HepG2 (cell line): ENCODE measurements around the gene NOXRED1. TPM values are rescaled to one million over a fixed set of nuclear protein-coding genes. Genes with fewer than 3 reads are reported as not detected.

ENCODE experiments used
- AHR ChIP-seq: IDR thresholded peaks from 2 replicates; pipeline ENCODE4 v1.6.1; 2018; ENCODE audit warnings: missing genetic modification reagents, missing compliant biosample characterization
- ATM ChIP-seq: fragments of 450-650 bp; IDR thresholded peaks from 2 replicates; pipeline ENCODE4 v1.7.1; 2017; ENCODE audit warnings: mild to moderate bottlenecking, borderline replicate concordance
- CAMTA2 ChIP-seq: sonication (generic); formaldehyde crosslinking; IDR thresholded peaks from 2 replicates; pipeline ENCODE4 v1.4.0; 2020; ENCODE audit warnings: mild to moderate bottlenecking, missing genetic modification reagents, borderline replicate concordance
- FOXK1 ChIP-seq: sonication (generic); formaldehyde crosslinking; IDR thresholded peaks from 2 replicates; pipeline ENCODE4 v1.4.0; 2020; ENCODE audit warnings: low read depth, missing genetic modification reagents, borderline replicate concordance
- FOXM1 ChIP-seq: sonication (generic); formaldehyde crosslinking; IDR thresholded peaks from 2 replicates; pipeline ENCODE4 v1.5.0; 2020; ENCODE audit warnings: missing genetic modification reagents
- GATAD1 ChIP-seq: IDR thresholded peaks from 2 replicates; pipeline ENCODE4 v1.6.1; 2016; ENCODE audit warnings: missing genetic modification reagents, missing compliant biosample characterization
- HNF4G ChIP-seq, 2 experiments: sonication (generic) in 1 of 2; formaldehyde crosslinking in 1 of 2; IDR thresholded peaks; 2 replicates each; pipeline versions ENCODE4 v1.4.0 to v1.6.1; 2011 to 2020; ENCODE audit warnings: borderline replicate concordance in 2 of 2, low read depth in 2 of 2, mild to moderate bottlenecking in 2 of 2, low read length in 1 of 2, missing genetic modification reagents in 1 of 2, moderate library complexity in 1 of 2
- LBX2 ChIP-seq: sonication (generic); formaldehyde crosslinking; IDR thresholded peaks from 2 replicates; pipeline ENCODE4 v1.5.0; 2020; ENCODE audit warnings: missing genetic modification reagents, mild to moderate bottlenecking, borderline replicate concordance
- MAFK ChIP-seq, 2 experiments: IDR thresholded peaks in 1 of 2; conservative IDR thresholded peaks in 1 of 2; 2 replicates each; pipeline ENCODE4 v1.6.1; 2011; ENCODE audit warnings: improper control_type of control experiment in 2 of 2, low read length in 2 of 2
- MED1 ChIP-seq: sonication (generic); formaldehyde crosslinking; IDR thresholded peaks from 2 replicates; pipeline ENCODE4 v1.4.0; 2020; ENCODE audit warnings: missing genetic modification reagents
- MED8 ChIP-seq: sonication (generic); formaldehyde crosslinking; IDR thresholded peaks from 2 replicates; pipeline ENCODE4 v1.8.1; 2023; ENCODE audit warnings: mild to moderate bottlenecking, missing genetic modification reagents; ENCODE audit not compliant: insufficient replicate concordance
- MYC ChIP-seq: sonication (generic); formaldehyde crosslinking; IDR thresholded peaks from 2 replicates; pipeline ENCODE4 v1.9.0; 2021; ENCODE audit warnings: missing genetic modification reagents, borderline replicate concordance
- PRDM15 ChIP-seq: sonication (generic); formaldehyde crosslinking; IDR thresholded peaks from 2 replicates; pipeline ENCODE4 v1.4.0; 2020; ENCODE audit warnings: missing genetic modification reagents
- RBFOX2 ChIP-seq: fragments of 200-400 bp; formaldehyde crosslinking; IDR thresholded peaks from 2 replicates; pipeline ENCODE4 v1.6.1; 2017; ENCODE audit warnings: low read depth, mild to moderate bottlenecking, low read length
- TEAD3 ChIP-seq: optimal IDR thresholded peaks from 2 replicates; pipeline ENCODE3; 2016; ENCODE audit warnings: borderline replicate concordance
- YY1 ChIP-seq: IDR thresholded peaks from 2 replicates; pipeline ENCODE4 v1.6.1; 2011; ENCODE audit warnings: low read length, low read depth, moderate library complexity, mild to moderate bottlenecking; ENCODE audit not compliant: insufficient read depth, insufficient replicate concordance
- ZFAT ChIP-seq: sonication (generic); formaldehyde crosslinking; conservative IDR thresholded peaks from 2 replicates; pipeline ENCODE4 v1.8.1; 2023; ENCODE audit warnings: missing genetic modification reagents, inconsistent platforms
- ZNF124 ChIP-seq: sonication (generic); formaldehyde crosslinking; IDR thresholded peaks from 2 replicates; pipeline ENCODE4 v1.4.0; 2020; ENCODE audit warnings: missing genetic modification reagents
- ZNF143 ChIP-seq: sonication (generic); formaldehyde crosslinking; IDR thresholded peaks from 2 replicates; pipeline ENCODE4 v1.4.0; 2020; ENCODE audit warnings: missing genetic modification reagents
- ZNF160 ChIP-seq: sonication (generic); formaldehyde crosslinking; IDR thresholded peaks from 2 replicates; pipeline ENCODE4 v1.8.0; 2022; ENCODE audit warnings: mild to moderate bottlenecking, inconsistent platforms, missing genetic modification reagents
- ZNF224 ChIP-seq: sonication (generic); formaldehyde crosslinking; IDR thresholded peaks from 2 replicates; pipeline ENCODE4 v1.5.0; 2020; ENCODE audit warnings: mild to moderate bottlenecking, missing genetic modification reagents
- ZNF317 ChIP-seq: sonication (generic); formaldehyde crosslinking; IDR thresholded peaks from 2 replicates; pipeline ENCODE4 v1.5.0; 2020; ENCODE audit warnings: mild to moderate bottlenecking, missing genetic modification reagents
- ZNF430 ChIP-seq: sonication (generic); formaldehyde crosslinking; IDR thresholded peaks from 2 replicates; pipeline ENCODE4 v1.9.0; 2021; ENCODE audit warnings: mild to moderate bottlenecking, missing genetic modification reagents
- ZNF451 ChIP-seq: sonication (generic); formaldehyde crosslinking; IDR thresholded peaks from 2 replicates; pipeline ENCODE4 v1.5.0; 2020; ENCODE audit warnings: mild to moderate bottlenecking, missing genetic modification reagents
- ZNF7 ChIP-seq: IDR thresholded peaks from 2 replicates; pipeline ENCODE4 v1.6.1; 2016; ENCODE audit warnings: missing biosample characterization, missing genetic modification reagents
- ZNF737 ChIP-seq: sonication (generic); formaldehyde crosslinking; IDR thresholded peaks from 2 replicates; pipeline ENCODE4 v1.5.0; 2020; ENCODE audit warnings: missing genetic modification reagents, mild to moderate bottlenecking, borderline replicate concordance
- ZSCAN20 ChIP-seq: sonication (generic); formaldehyde crosslinking; IDR thresholded peaks from 2 replicates; pipeline ENCODE4 v1.4.0; 2020; ENCODE audit warnings: missing genetic modification reagents, mild to moderate bottlenecking, borderline replicate concordance
- polyA plus RNA-seq, 8 experiments: library from polyadenylated mRNA; depleted of rRNA in 3 of 8; stranded (reverse) in 7 of 8; unstranded in 1 of 8; fragments of >200 nt; fragmentation: Illumina TruSeq in 4 of 8; extraction: Trizol in 4 of 8; gene quantifications; 2 replicates each; pipeline versions ENCODE4 v1.2.1 to v1.2.3, GENCODE V29; 2011 to 2016; ENCODE audit warnings: low read depth in 4 of 8, missing spikeins in 1 of 8, mixed read lengths in 1 of 8; ENCODE audit not compliant: insufficient read depth in 1 of 8
- total RNA-seq, 5 experiments: library from RNA; depleted of rRNA; stranded (reverse); fragments of >200 nt; fragmentation: Illumina TruSeq; extraction: Trizol; gene quantifications; 2 replicates each; pipeline ENCODE4 v1.2.3, GENCODE V29; 2016; ENCODE audit warnings: low read depth in 1 of 5

The NOXRED1 gene
- total and polyA plus RNA-seq, 2 of the 13 experiments (the other 11 are each of a cell fraction or from before 2014, with no cell fraction given) = 0.24 to 0.41 TPM

- TF ChIP-seq ZNF451 (CRISPR knock-in tag) (peak; percentile 48; the same call in 1 of the 2 replicates), PRDM15 (CRISPR knock-in tag) (peak; percentile 66; the same call in 1 of the 2 replicates), LBX2 (0 out of 2 replicates have a peak, but pooled peaks have one; percentile 29), ZSCAN20 (CRISPR knock-in tag) (peak; percentile 83; the same call in 1 of the 2 replicates), ZNF143 (CRISPR knock-in tag) (no peak), ZNF737 (CRISPR knock-in tag) (no peak), TEAD3 (no peak), MAFK (conservative IDR thresholded peaks at IDR 0.05 in 1 of 2, IDR thresholded peaks at IDR 0.05 in 1 of 2; ENCODE audit: low read length in 2 of 2) (no peak), YY1 (peak; percentile 73), ATM (no peak), ZNF430 (CRISPR knock-in tag) (0 out of 2 replicates have a peak, but pooled peaks have one; percentile 1), ZFAT (no peak), ZNF317 (CRISPR knock-in tag) (peak; percentile 75), MYC (peak; percentile 47; the same call in 1 of the 2 replicates), FOXM1 (CRISPR knock-in tag) (no peak), AHR (CRISPR knock-in tag) (peak; percentile 5; the same call in 1 of the 2 replicates), CAMTA2 (CRISPR knock-in tag) (peak; percentile 79; the same call in 1 of the 2 replicates), RBFOX2 (peak; percentile 86), MED1 (CRISPR knock-in tag) (peak; percentile 33; the same call in 1 of the 2 replicates), ZNF224 (0 out of 2 replicates have a peak, but pooled peaks have one; percentile 10), GATAD1 (CRISPR knock-in tag) (peak; percentile 63), ZNF124 (CRISPR knock-in tag) (0 out of 2 replicates have a peak, but pooled peaks have one; percentile 48), ZNF160 (CRISPR knock-in tag) (peak; percentile 54; the same call in 1 of the 2 replicates), HNF4G (IDR thresholded peaks at IDR 0.05; ENCODE audit: borderline replicate concordance, low read depth, low read length) (peak; percentile 14; the same call in 1 of the 2 replicates), HNF4G (CRISPR knock-in tag; IDR thresholded peaks at IDR 0.05; ENCODE audit: borderline replicate concordance, low read depth) (no peak), FOXK1 (no peak), MED8 (CRISPR knock-in tag) (peak; percentile 58), ZNF7 (CRISPR knock-in tag) (no peak)
Measured at GRCh38 chr14:77376771-77377501, 46.4 kb downstream of the NOXRED1 start, which contains the start of the genes SAMD15 and TMED8 (continued).
